Neural progenitor cell (in vitro differentiated cells): Measurements from ENCODE around the gene RAPGEF6.

Experiments
- CTCF ChIP-seq: fragments of 200-600 bp; sonication (generic); IDR thresholded peaks from 2 replicates; pipeline ENCODE4 v1.5.1; 2017; ENCODE audit warnings: antibody characterized with exemption, mild to moderate bottlenecking
- EZH2phosphoT487 ChIP-seq: fragments of 200-600 bp; sonication (generic); IDR thresholded peaks from 2 replicates; pipeline ENCODE4 v1.6.1; 2017; ENCODE audit warnings: antibody characterized with exemption

DNA sequence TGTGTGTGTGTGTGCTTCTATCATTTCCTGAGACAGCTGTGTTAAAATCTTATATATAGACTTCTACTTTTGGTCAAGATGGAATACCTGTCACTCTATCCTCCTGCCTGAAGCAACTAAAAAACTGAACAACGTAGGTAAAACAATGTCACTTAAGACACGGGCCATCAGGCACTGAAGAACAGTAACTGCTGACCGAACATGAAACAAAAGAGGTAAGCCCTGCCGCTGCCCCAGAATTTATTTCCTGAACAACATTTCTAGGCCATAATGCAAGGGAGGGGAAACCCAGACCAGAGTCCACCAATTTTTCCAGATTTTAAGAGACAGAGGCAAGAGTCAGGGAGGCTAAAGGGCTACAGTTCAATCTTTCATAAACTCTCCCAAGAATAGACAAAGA, 215.2 kb downstream of the RAPGEF6 start:
- TF ChIP-seq CTCF (no peak), EZH2phosphoT487 (no peak)
